T-helper 1 cell treated with Interleukin-12 subunit alpha and Interleukin-12 subunit beta and Interleukin-4 antibody, amounts not matched to agents 30 μg/mL and 1 μg/mL, for 36 hours (primary cell): ENCODE data around the gene DOCK4.
"Not testable (repeated sequence)": the region's sequence is repeated elsewhere in the genome, so short reads cannot be mapped to it uniquely, and the experiment has no call there.

Experiments used
- H3K27ac Mint-ChIP-seq: one replicate; pipeline ENCODE4 v1.8.0; 2021; ENCODE audit warnings: mild to moderate bottlenecking, mixed read lengths
- H3K27me3 Mint-ChIP-seq: one replicate; pipeline ENCODE4 v1.8.0; 2021; ENCODE audit warnings: low read depth, mixed read lengths
- H3K36me3 Mint-ChIP-seq: one replicate; pipeline ENCODE4 v1.8.0; 2021; ENCODE audit warnings: low read depth, mixed read lengths
- H3K4me1 Mint-ChIP-seq: one replicate; pipeline ENCODE4 v1.8.0; 2021; ENCODE audit warnings: low read depth, mixed read lengths
- H3K4me3 Mint-ChIP-seq: one replicate; pipeline ENCODE4 v1.8.0; 2021; ENCODE audit warnings: mild to moderate bottlenecking, moderate library complexity, mixed read lengths
- H3K9me3 Mint-ChIP-seq: one replicate; pipeline ENCODE4 v1.8.0; 2021; ENCODE audit warnings: mixed read lengths

DOCK4 gene

GRCh38 chr7:112132051-112132694 lies 74.0 kb downstream of the DOCK4 start:
- Mint-ChIP-seq H3K36me3 (no peaks in the 10 kb centered on the region), H3K27me3 (peaks cover 4% of the 10 kb centered on the region), H3K4me1 (no peaks in the 10 kb centered on the region), H3K27ac (no peak overlapping the region), H3K9me3 (no peaks in the 10 kb centered on the region), H3K4me3 (no peak overlapping the region)

- Mint-ChIP-seq H3K4me3 (no peak overlapping the region), H3K27me3 (peaks cover 4% of the 10 kb centered on the region), H3K27ac (no peak overlapping the region), H3K4me1 (no peaks in the 10 kb centered on the region), H3K36me3 (no peaks in the 10 kb centered on the region), H3K9me3 (no peaks in the 10 kb centered on the region)
Observed at GRCh38 chr7:112130729-112131410, 75.3 kb downstream of the DOCK4 start.

- Mint-ChIP-seq H3K4me1 (no peaks in the 10 kb centered on the region), H3K9me3 (no peaks in the 10 kb centered on the region), H3K4me3 (no peak overlapping the region), H3K36me3 (no peaks in the 10 kb centered on the region), H3K27me3 (peaks cover 4% of the 10 kb centered on the region), H3K27ac (no peak overlapping the region)
Observed at GRCh38 chr7:112129655-112130323, 76.4 kb downstream of the DOCK4 start.

GRCh38 chr7:112128461-112129425 lies 77.5 kb downstream of the DOCK4 start:
- H3K4me1 Mint-ChIP-seq, H3K36me3 Mint-ChIP-seq, H3K27ac Mint-ChIP-seq, H3K4me3 Mint-ChIP-seq, H3K9me3 Mint-ChIP-seq, H3K27me3 Mint-ChIP-seq: not testable (repeated sequence)

- H3K36me3 Mint-ChIP-seq, H3K27me3 Mint-ChIP-seq, H3K4me3 Mint-ChIP-seq, H3K9me3 Mint-ChIP-seq, H3K4me1 Mint-ChIP-seq, H3K27ac Mint-ChIP-seq: not testable (repeated sequence)
Observed at GRCh38 chr7:112128041-112128440, 78.2 kb downstream of the DOCK4 start.

- H3K9me3 Mint-ChIP-seq, result no peaks in the 10 kb centered on the region
- no peak overlapping the region for H3K4me3 Mint-ChIP-seq
- H3K4me1 Mint-ChIP-seq, result no peaks in the 10 kb centered on the region
- H3K36me3 Mint-ChIP-seq, result no peaks in the 10 kb centered on the region
- no peak overlapping the region for H3K27ac Mint-ChIP-seq
- no peaks in the 10 kb centered on the region for H3K27me3 Mint-ChIP-seq
Observed at GRCh38 chr7:112125250-112125649, 80.9 kb downstream of the DOCK4 start.

- no peaks in the 10 kb centered on the region for H3K27me3 Mint-ChIP-seq
- H3K27ac Mint-ChIP-seq, result no peak overlapping the region
- H3K9me3 Mint-ChIP-seq, result no peaks in the 10 kb centered on the region
- no peaks in the 10 kb centered on the region for H3K4me1 Mint-ChIP-seq
- no peak overlapping the region for H3K4me3 Mint-ChIP-seq
- no peaks in the 10 kb centered on the region for H3K36me3 Mint-ChIP-seq
Observed at GRCh38 chr7:112124061-112124766, 82.0 kb downstream of the DOCK4 start.

GRCh38 chr7:112122798-112123197 lies 83.4 kb downstream of the DOCK4 start:
- Mint-ChIP-seq H3K4me3 (no peak overlapping the region), H3K27me3 (no peaks in the 10 kb centered on the region), H3K4me1 (no peaks in the 10 kb centered on the region), H3K36me3 (no peaks in the 10 kb centered on the region), H3K9me3 (no peaks in the 10 kb centered on the region), H3K27ac (no peak overlapping the region)

GRCh38 chr7:112122144-112122543 lies 84.1 kb downstream of the DOCK4 start:
- Mint-ChIP-seq H3K36me3 (no peaks in the 10 kb centered on the region), H3K9me3 (no peaks in the 10 kb centered on the region), H3K27ac (no peak overlapping the region), H3K27me3 (no peaks in the 10 kb centered on the region), H3K4me3 (no peak overlapping the region), H3K4me1 (no peaks in the 10 kb centered on the region)

GRCh38 chr7:112121318-112121717 lies 84.9 kb downstream of the DOCK4 start:
- Mint-ChIP-seq H3K4me1 (no peaks in the 10 kb centered on the region), H3K36me3 (no peaks in the 10 kb centered on the region), H3K9me3 (no peaks in the 10 kb centered on the region)

GRCh38 chr7:112120696-112121217 lies 85.4 kb downstream of the DOCK4 start:
- Mint-ChIP-seq H3K27me3 (no peaks in the 10 kb centered on the region), H3K36me3 (no peaks in the 10 kb centered on the region), H3K4me3 (no peak overlapping the region), H3K4me1 (no peaks in the 10 kb centered on the region), H3K27ac (no peak overlapping the region), H3K9me3 (no peaks in the 10 kb centered on the region)

More at GRCh38 chr7:112121318-112121717, 84.9 kb downstream of the DOCK4 start:
- Mint-ChIP-seq H3K27me3 (no peaks in the 10 kb centered on the region), H3K4me3 (no peak overlapping the region), H3K27ac (no peak overlapping the region)

GRCh38 chr7:112118581-112119566 lies 87.3 kb downstream of the DOCK4 start:
- no peaks in the 10 kb centered on the region for H3K36me3 Mint-ChIP-seq
- no peaks in the 10 kb centered on the region for H3K4me1 Mint-ChIP-seq
- H3K4me3 Mint-ChIP-seq, result no peak overlapping the region
- no peak overlapping the region for H3K27ac Mint-ChIP-seq
- no peaks in the 10 kb centered on the region for H3K27me3 Mint-ChIP-seq
- no peaks in the 10 kb centered on the region for H3K9me3 Mint-ChIP-seq

GRCh38 chr7:112116894-112117293 lies 89.3 kb downstream of the DOCK4 start:
- H3K4me3 Mint-ChIP-seq, result no peak overlapping the region
- no peaks in the 10 kb centered on the region for H3K4me1 Mint-ChIP-seq
- H3K27me3 Mint-ChIP-seq, result no peaks in the 10 kb centered on the region
- H3K36me3 Mint-ChIP-seq, result no peaks in the 10 kb centered on the region
- no peaks in the 10 kb centered on the region for H3K9me3 Mint-ChIP-seq
- no peak overlapping the region for H3K27ac Mint-ChIP-seq
